NCI-H1417 treated with DMSO at 0.1 percent for 48 hours (cell line): Measurements from ENCODE around the gene CTSE.
A peak's percentile ranks its signal among the peaks of the same experiment; 100 is the strongest.

Source experiments
- DNase-seq: peaks from one replicate; lab custom pipeline; 2025; lab: John Stamatoyannopoulos, UW

Gene CTSE

GRCh38 chr1:205971082-205971481 is 52.6 kb downstream of the CTSE start:
- DNase-seq, result no peak

- no peak for DNase-seq
Observed at GRCh38 chr1:205970486-205970885, 53.2 kb downstream of the CTSE start.

GRCh38 chr1:205969229-205969628 is 54.5 kb downstream of the CTSE start:
- DNase-seq, result no peak

- no peak for DNase-seq
Observed at GRCh38 chr1:205967554-205968335, 56.0 kb downstream of the CTSE start.

GRCh38 chr1:205965036-205965884 is 58.4 kb downstream of the CTSE start:
- peak; percentile 43 for DNase-seq

GRCh38 chr1:205963352-205964155 is 60.1 kb downstream of the CTSE start:
- DNase-seq, result no peak

GRCh38 chr1:205962821-205963221 is 60.9 kb downstream of the CTSE start:
- no peak for DNase-seq

GRCh38 chr1:205961991-205962820 is 61.5 kb downstream of the CTSE start:
- no peak for DNase-seq

GRCh38 chr1:205961405-205961804 is 62.3 kb downstream of the CTSE start:
- no peak for DNase-seq

- no peak for DNase-seq
Observed at GRCh38 chr1:205959789-205960188, 63.9 kb downstream of the CTSE start.
